ENCODE data around the gene MACC1. TPM values are rescaled to one million over a fixed set of nuclear protein-coding genes. Genes with fewer than 3 reads are reported as not detected.

MACC1 gene
- total and polyA plus RNA-seq, 10 of the 15 experiments (the other 5 are each of a cell fraction or from before 2014, with no cell fraction given) = 6.0 to 61.1 (median 12.7) TPM

GRCh38 chr7:20260223-20260622, 43.0 kb upstream of the MACC1 start:
- RAD21 ChIA-PET (ENCODE audit: unreplicated experiment) = interaction anchor here (0.8 kb wide), 1 partner anchor 9 kb away, joined by 3 read pairs; no protein-coding TSS in a partner anchor
- no peaks in the 10 kb centered on the region for H3K9me3 ChIP-seq (replicated peaks; ENCODE audit: control insufficient read depth, insufficient read depth, low read length)
- H2AFZ ChIP-seq (ENCODE audit: control insufficient read depth, low read depth, low read length) = no peak overlapping the region; the same call in 1 of the 2 replicates
- no peak overlapping the region for H3K27ac ChIP-seq (ENCODE audit: control insufficient read depth, insufficient read depth)
- SMC1A ChIA-PET (ENCODE audit: uncharacterized antibody, unreplicated experiment) = interaction anchor here (0.6 to 2.1 kb wide), 6 partner anchors 9 to 241 kb away, joined by 3 to 9 read pairs (median 3); no protein-coding TSS in a partner anchor
- H3K79me2 ChIP-seq (ENCODE audit: control insufficient read depth, insufficient read depth, low read length) = no peaks in the 10 kb centered on the region
- BruUV-seq (replicated peaks) = no TSS peak
- TF ChIP-seq ZZZ3 (IDR thresholded peaks at IDR 0.05; ENCODE audit: control insufficient read depth, insufficient read length, low read depth) (no peak), PML (IDR thresholded peaks at IDR 0.05; ENCODE audit: low read length) (no peak), SIN3A (IDR thresholded peaks at IDR 0.05; ENCODE audit: low read depth, low read length) (no peak), NFYA (IDR thresholded peaks at IDR 0.05; ENCODE audit: borderline replicate concordance, low read depth, low read length) (no peak), RAD51 (IDR thresholded peaks at IDR 0.05) (no peak), ZBTB40 (IDR thresholded peaks at IDR 0.05; ENCODE audit: borderline replicate concordance) (no peak), RAD21 (IDR thresholded peaks at IDR 0.05; ENCODE audit: insufficient read depth, low read depth, low read length) (no peak), CHD4 (IDR thresholded peaks at IDR 0.05) (no peak), TBL1XR1 (IDR thresholded peaks at IDR 0.05; ENCODE audit: low read depth, low read length) (no peak), FOS (IDR thresholded peaks at IDR 0.05; ENCODE audit: borderline replicate concordance, extremely low read depth, insufficient read length) (no peak), SUZ12 (IDR thresholded peaks at IDR 0.05; ENCODE audit: unreplicated experiment) (no peak), RCOR1 (conservative IDR thresholded peaks at IDR 0.05; ENCODE audit: low read depth, low read length) (no peak), NFIC (IDR thresholded peaks at IDR 0.05; ENCODE audit: low read depth, low read length) (no peak), NFXL1 (IDR thresholded peaks at IDR 0.05; ENCODE audit: borderline replicate concordance) (no peak), PKNOX1 (IDR thresholded peaks at IDR 0.05) (no peak), MAX (IDR thresholded peaks at IDR 0.05; ENCODE audit: low read depth, low read length) (no peak), ATF7 (IDR thresholded peaks at IDR 0.05; ENCODE audit: low read depth) (no peak), RBBP5 (conservative IDR thresholded peaks at IDR 0.05) (no peak), SIX5 (IDR thresholded peaks at IDR 0.05; ENCODE audit: low read depth, low read length, severe bottlenecking) (no peak)
- POLR2A ChIA-PET = interaction anchor here (1.6 kb wide), 1 partner anchor 37 kb away, joined by 3 read pairs; no protein-coding TSS in a partner anchor
- 100% methylated on average over 1 of the region's 1 CpG for WGBS (ENCODE audit: insufficient coverage, insufficient replicate concordance, low lambda C conversion rate, missing lambda C conversion rate)
- no peaks in the 10 kb centered on the region for H3K27me3 ChIP-seq (replicated peaks in 1 of 2; ENCODE audit: control insufficient read depth in 2 of 2, insufficient read depth in 2 of 2, low read length in 1 of 2)
- CTCF ChIA-PET = interaction anchor here (0.8 to 1.3 kb wide), 2 partner anchors 9 to 51 kb away, joined by 3 to 5 read pairs; no protein-coding TSS in a partner anchor
- no peaks in the 10 kb centered on the region for H3K36me3 ChIP-seq (ENCODE audit: control insufficient read depth in 2 of 2, insufficient read depth in 2 of 2, low read length in 1 of 2)
- no peak for ATAC-seq
- H3K9ac ChIP-seq (ENCODE audit: control insufficient read depth, insufficient read depth, low read length) = no peak overlapping the region
- no peaks in the 10 kb centered on the region for H4K20me1 ChIP-seq (ENCODE audit: control insufficient read depth, insufficient read depth)
- no peak for FAIRE-seq
- DNase-seq (ENCODE audit: low read depth, low spot score) = no peak
- intact Hi-C loops (cut with micrococcal nuclease; ENCODE audit: unreplicated experiment) (no loop called here), in situ Hi-C loops (cut with MboI) (no loop called here)
- H3K4me3 ChIP-seq = no peak overlapping the region
- no peak overlapping the region for H3K4me2 ChIP-seq (ENCODE audit: control insufficient read depth, insufficient read depth)
- H3K4me1 ChIP-seq (ENCODE audit: control insufficient read depth, insufficient read depth, low read length) = no peaks in the 10 kb centered on the region

All from GM12878 (cell line).